ENCODE data around the gene METTL23.

The METTL23 gene

GRCh38 chr17:76775021-76775600, 48.5 kb downstream of the METTL23 start:
- DNase-seq = no peak

GRCh38 chr17:76781056-76781982, 54.7 kb downstream of the METTL23 start:
- no peak for DNase-seq

- no peak for DNase-seq
Measured at GRCh38 chr17:76783146-76783545, 56.5 kb downstream of the METTL23 start.

Measured in central memory CD4-positive, alpha-beta T cell (primary cell).